ENCODE results near the gene TDRD7.

Gene TDRD7

DNA sequence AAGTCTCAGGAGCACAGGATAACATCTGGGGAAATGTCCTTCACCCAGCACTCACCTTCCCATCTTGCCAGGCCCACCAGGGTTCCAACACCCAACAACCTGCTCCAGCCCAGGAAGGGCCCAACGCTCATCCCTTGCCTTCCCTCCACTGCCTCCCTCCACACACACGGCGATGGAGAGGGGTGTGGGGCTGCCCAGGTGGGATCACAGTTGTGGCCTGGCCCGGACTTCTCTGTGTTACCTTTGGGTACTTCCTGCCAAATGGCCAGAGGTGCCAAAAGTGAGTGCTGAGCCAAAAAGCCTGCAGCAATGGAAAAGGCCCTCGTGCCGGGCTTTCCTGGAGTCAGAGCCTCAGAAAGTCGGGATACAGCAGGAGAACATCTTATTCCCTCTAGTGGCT lies 15.6 kb upstream of the TDRD7 start:
- TF ChIP-seq, protein P1, sequence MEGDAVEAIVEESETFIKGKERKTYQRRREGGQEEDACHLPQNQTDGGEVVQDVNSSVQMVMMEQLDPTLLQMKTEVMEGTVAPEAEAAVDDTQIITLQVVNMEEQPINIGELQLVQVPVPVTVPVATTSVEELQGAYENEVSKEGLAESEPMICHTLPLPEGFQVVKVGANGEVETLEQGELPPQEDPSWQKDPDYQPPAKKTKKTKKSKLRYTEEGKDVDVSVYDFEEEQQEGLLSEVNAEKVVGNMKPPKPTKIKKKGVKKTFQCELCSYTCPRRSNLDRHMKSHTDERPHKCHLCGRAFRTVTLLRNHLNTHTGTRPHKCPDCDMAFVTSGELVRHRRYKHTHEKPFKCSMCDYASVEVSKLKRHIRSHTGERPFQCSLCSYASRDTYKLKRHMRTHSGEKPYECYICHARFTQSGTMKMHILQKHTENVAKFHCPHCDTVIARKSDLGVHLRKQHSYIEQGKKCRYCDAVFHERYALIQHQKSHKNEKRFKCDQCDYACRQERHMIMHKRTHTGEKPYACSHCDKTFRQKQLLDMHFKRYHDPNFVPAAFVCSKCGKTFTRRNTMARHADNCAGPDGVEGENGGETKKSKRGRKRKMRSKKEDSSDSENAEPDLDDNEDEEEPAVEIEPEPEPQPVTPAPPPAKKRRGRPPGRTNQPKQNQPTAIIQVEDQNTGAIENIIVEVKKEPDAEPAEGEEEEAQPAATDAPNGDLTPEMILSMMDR (IDR thresholded peaks at IDR 0.05; ENCODE audit: low read depth, low read length) = no peak
- DNase-seq (ENCODE audit: extremely low read depth, low read depth) = no peak

DNA sequence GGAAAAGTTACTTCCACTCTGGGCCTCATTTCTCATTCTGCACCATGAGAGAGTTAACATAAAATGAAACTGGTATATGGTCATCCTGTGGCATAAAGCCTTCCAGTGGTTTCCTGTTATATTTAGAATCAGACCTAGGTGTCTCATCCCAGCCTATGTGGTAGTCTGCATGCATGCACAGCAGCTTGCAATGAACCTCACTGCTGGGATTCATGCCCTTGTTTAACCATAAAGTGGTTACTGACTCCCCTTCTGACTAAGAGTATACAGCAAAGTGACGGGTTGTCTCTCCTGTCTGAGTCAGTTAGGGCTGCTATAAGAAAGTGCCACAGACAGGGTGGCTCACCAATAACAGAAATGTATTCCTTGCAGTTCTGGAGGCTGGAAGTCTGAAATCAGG lies 14.7 kb upstream of the TDRD7 start:
- TF ChIP-seq, protein P1 (IDR thresholded peaks at IDR 0.05; ENCODE audit: low read depth, low read length) = no peak
- no peak for DNase-seq (ENCODE audit: extremely low read depth, low read depth)

DNA sequence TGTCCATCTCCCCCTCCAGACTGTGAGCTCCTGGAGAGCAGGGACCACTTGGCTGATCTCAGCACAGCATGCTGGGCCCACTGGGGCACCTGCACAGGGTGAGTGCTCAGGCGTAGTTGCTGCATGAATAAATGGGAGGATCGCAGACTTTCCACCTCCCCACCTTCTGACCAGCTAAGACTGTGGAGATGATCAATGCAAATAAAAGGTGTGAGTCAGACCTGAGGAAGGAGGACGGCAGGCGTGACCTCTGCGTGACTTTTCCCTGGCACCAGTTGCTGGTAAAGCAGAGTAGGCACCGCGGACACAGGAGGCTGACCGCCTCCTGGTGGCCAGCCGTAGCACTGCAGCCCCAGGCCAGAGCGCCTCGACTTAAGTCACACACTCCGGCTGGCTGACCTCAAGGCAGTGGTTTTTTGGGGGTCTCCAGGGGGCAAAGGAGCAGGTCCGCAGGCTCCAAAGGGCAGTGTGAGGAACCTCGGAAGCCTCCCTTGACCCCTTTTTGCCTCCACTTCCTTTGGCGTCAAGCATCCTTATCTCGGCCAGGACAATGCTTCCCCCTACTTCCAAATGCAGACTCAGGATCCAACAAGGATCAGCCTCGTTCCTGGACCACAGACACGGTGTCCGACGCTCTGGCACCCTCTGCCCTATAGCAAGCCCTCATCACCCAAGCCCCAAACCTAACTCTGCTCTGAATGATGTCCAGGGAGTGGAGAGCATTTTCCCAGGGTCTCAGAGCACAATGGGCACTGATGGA lies 12.7 kb upstream of the TDRD7 start:
- DNase-seq (ENCODE audit: extremely low read depth, low read depth) = peak; percentile 41
- TF ChIP-seq, protein P1 (IDR thresholded peaks at IDR 0.05; ENCODE audit: low read depth, low read length) = peak; percentile 99

DNA sequence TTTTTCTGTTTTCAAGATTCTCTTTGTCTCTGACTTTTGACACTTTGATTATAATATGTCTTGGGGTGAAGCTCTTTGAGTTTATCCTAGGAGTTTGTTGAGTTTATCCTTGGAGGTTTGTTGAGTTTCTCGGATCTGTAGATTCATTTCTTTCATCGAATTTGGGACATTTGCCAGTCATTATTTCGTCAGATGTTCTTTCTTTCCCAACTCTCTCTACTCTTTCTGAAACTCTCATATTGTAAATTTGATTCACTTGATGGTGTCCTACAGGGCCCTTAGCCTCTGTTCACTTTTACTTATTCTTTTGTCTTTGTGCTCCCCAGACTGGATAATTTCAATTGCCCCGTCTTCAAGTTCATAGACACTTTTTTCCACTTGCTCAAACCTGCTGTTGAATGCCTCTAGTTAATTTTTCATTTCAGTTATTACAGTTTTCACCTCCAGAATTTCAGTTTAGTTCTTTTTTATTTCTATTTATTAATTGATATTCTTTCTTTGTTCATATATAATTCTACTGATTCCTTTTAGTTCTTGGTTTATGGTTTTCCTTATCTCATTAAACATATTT lies 8.1 kb upstream of the TDRD7 start:
- no peak for DNase-seq (ENCODE audit: extremely low read depth, low read depth)
- TF ChIP-seq, protein P1 (IDR thresholded peaks at IDR 0.05; ENCODE audit: low read depth, low read length) = no peak

DNA sequence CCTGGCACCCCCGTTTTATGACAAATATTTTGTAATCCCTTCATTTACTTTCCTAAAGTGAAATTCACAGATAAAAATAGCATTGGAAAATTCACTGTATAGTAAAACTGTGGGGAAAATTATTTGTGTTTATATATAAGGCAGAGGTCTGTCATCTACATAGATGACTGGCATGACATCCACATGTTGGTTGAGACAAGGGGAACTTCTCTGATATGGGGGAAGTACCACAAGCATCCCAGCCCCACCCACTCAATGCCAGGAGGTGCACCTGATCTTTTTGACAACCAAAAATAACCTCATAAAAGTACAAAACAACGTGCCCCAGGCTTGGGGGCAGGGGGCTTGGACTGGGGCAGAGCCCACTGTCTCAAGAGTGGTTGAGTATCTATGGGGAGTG lies 6.3 kb upstream of the TDRD7 start:
- DNase-seq (ENCODE audit: extremely low read depth, low read depth) = no peak
- TF ChIP-seq, protein P1 (IDR thresholded peaks at IDR 0.05; ENCODE audit: low read depth, low read length) = no peak

DNA sequence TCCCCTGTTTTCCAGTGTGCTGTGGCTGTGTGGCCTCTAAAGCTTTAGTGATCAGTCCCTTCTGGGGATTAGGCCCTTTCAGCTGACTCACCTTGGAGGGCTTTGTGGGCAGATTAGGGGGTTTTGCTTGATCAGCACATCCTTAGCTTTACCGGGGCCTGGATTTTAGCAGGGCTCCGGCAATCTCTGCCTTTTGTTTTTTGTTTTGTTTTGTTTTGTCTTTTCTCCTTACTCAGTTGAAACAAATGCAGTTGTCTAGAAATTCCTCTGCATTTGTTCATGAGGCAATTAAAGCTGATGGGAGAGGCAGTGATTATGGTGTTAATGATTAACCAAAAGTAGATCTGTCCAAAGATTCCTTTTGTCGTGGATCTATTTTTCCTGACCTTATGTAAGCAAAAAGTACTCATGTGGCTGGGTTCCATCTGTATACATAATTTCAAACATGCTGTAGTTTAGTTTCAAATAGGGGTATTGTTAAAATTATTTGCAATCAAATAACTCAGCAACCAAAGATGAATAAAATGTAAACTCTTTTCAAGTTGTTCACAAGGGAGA lies 5.2 kb upstream of the TDRD7 start:
- DNase-seq (ENCODE audit: extremely low read depth, low read depth) = no peak
- TF ChIP-seq, protein P1 (IDR thresholded peaks at IDR 0.05; ENCODE audit: low read depth, low read length) = no peak

DNA sequence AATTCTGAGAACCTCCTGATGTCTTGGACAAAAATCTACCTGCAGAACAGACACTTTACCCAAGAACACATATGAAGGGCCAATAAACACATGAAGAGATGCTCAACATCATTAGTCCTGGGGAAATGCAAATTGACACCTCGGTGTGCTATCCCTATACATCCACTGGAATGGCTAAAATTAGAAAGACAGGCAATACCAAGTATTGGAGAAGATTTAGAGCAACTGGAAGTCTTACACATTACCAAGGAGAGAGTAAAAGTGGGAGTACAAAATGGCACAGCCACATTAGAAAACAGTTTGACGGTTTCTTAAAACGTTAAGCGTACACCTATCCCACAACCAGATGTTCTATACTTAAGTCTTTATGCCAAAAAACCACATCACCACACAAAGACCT lies 3.3 kb upstream of the TDRD7 start:
- no peak for DNase-seq (ENCODE audit: extremely low read depth, low read depth)
- TF ChIP-seq, protein P1 (IDR thresholded peaks at IDR 0.05; ENCODE audit: low read depth, low read length) = no peak

All from AG09319 (cell line).